Measurements from ENCODE around the gene ACTN3.

ACTN3 gene

DNA sequence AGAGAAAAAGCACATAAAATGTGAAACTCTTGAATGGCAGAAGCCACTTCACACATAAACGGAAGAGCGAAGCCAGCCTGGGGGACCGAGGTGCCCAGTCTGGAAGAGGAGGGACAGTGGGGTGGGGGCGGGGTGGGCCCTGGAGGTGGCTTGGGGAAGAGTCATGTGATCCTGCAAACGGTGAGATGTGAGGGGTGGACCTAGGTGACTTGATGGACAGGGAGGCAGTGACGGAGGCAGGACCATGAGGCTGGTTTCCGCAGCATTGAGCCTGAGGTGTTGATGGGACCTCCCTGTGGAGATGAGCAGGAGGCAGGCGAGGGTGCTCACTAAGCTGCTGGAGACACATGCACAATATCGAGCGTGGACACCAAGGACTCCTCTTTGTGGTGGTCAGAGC lies 17.6 kb upstream of the ACTN3 start:
- TF ChIP-seq TAF1 (IDR thresholded peaks at IDR 0.05; ENCODE audit: borderline replicate concordance, insufficient read depth, low read length), result no peak
- no peak for TF ChIP-seq POLR2AphosphoS5 (IDR thresholded peaks at IDR 0.05; ENCODE audit: low read depth, low read length)
- no peak for TF ChIP-seq SIN3A (IDR thresholded peaks at IDR 0.05; ENCODE audit: borderline replicate concordance, insufficient read depth, low read length)
- TF ChIP-seq, protein P1, sequence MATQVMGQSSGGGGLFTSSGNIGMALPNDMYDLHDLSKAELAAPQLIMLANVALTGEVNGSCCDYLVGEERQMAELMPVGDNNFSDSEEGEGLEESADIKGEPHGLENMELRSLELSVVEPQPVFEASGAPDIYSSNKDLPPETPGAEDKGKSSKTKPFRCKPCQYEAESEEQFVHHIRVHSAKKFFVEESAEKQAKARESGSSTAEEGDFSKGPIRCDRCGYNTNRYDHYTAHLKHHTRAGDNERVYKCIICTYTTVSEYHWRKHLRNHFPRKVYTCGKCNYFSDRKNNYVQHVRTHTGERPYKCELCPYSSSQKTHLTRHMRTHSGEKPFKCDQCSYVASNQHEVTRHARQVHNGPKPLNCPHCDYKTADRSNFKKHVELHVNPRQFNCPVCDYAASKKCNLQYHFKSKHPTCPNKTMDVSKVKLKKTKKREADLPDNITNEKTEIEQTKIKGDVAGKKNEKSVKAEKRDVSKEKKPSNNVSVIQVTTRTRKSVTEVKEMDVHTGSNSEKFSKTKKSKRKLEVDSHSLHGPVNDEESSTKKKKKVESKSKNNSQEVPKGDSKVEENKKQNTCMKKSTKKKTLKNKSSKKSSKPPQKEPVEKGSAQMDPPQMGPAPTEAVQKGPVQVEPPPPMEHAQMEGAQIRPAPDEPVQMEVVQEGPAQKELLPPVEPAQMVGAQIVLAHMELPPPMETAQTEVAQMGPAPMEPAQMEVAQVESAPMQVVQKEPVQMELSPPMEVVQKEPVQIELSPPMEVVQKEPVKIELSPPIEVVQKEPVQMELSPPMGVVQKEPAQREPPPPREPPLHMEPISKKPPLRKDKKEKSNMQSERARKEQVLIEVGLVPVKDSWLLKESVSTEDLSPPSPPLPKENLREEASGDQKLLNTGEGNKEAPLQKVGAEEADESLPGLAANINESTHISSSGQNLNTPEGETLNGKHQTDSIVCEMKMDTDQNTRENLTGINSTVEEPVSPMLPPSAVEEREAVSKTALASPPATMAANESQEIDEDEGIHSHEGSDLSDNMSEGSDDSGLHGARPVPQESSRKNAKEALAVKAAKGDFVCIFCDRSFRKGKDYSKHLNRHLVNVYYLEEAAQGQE (IDR thresholded peaks at IDR 0.05; ENCODE audit: insufficient read depth in 1 of 2, low read depth in 2 of 2, low read length in 2 of 2), result no peak
- no peak for TF ChIP-seq FOXP2 (optimal IDR thresholded peaks at IDR 0.05; ENCODE audit: borderline replicate concordance, extremely low read depth, extremely low read length, insufficient read depth)

DNA sequence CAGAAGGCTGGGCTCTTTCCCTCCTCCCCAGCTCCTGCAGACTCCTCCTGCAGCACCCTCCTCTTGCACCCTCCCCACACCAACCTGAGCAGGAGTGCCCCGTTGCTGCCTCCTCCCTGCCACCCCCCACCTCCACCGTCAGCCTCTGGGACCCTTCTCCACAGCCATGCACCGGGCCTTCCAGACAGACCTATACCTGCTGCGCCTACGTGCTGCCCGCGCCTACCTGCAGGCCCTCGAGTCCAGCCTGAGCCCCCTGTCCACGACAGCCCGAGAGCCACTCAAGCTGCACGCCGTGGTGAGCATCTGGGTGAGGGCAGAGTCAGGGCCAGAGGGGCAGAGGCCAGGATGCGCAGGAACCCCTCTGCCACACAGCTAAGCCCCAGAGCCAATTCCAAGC lies 17.0 kb upstream of the ACTN3 start:
- TF ChIP-seq FOXP2 (optimal IDR thresholded peaks at IDR 0.05; ENCODE audit: borderline replicate concordance, extremely low read depth, extremely low read length, insufficient read depth) (no peak), SIN3A (IDR thresholded peaks at IDR 0.05; ENCODE audit: borderline replicate concordance, insufficient read depth, low read length) (no peak), POLR2AphosphoS5 (IDR thresholded peaks at IDR 0.05; ENCODE audit: low read depth, low read length) (no peak), TAF1 (IDR thresholded peaks at IDR 0.05; ENCODE audit: borderline replicate concordance, insufficient read depth, low read length) (no peak)
- TF ChIP-seq, protein P1 (IDR thresholded peaks at IDR 0.05; ENCODE audit: insufficient read depth in 1 of 2, low read depth in 2 of 2, low read length in 2 of 2), result no peak

DNA sequence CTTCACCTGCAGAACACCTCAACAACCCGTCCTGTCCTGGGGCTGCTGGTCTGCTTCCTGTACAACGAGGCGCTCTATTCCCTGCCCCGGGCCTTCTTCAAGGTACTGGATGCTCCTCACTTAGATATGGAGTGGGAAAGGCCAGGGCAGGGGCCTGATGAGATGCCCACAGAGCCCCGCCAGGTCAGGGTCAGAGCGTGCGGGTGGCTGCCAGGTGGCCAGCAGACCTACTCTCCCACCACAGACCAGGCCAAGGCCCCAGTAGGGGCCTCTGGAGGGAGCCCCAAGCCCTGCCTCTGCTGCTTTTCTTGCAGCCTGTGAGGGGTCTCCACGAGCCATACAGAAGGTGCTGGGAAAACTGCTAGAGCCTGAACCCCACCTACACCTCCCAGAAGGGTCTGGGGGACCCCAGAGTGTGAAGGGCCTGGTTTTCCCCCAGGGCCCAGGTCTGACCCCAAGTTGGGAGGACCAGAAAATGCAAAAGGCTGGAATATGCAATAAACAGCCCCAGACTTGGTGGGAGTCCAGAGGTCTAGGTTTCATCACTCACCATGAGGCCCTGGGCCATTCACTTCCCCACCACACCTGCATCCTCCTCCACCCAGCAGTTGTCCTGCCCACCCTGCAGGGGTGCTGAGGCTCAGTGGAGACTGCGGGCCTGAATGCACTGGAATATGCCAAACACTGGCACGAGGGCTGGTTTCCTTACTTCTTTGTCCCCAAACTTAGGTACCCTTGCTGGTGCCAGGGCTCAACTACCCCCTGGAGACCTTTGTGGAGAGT lies 15.6 kb upstream of the ACTN3 start:
- no peak for TF ChIP-seq FOXP2 (optimal IDR thresholded peaks at IDR 0.05; ENCODE audit: borderline replicate concordance, extremely low read depth, extremely low read length, insufficient read depth)
- TF ChIP-seq, protein P1 (IDR thresholded peaks at IDR 0.05; ENCODE audit: insufficient read depth in 1 of 2, low read depth in 2 of 2, low read length in 2 of 2), result no peak
- TF ChIP-seq SIN3A (IDR thresholded peaks at IDR 0.05; ENCODE audit: borderline replicate concordance, insufficient read depth, low read length), result no peak
- TF ChIP-seq POLR2AphosphoS5 (IDR thresholded peaks at IDR 0.05; ENCODE audit: low read depth, low read length), result no peak
- no peak for TF ChIP-seq TAF1 (IDR thresholded peaks at IDR 0.05; ENCODE audit: borderline replicate concordance, insufficient read depth, low read length)

DNA sequence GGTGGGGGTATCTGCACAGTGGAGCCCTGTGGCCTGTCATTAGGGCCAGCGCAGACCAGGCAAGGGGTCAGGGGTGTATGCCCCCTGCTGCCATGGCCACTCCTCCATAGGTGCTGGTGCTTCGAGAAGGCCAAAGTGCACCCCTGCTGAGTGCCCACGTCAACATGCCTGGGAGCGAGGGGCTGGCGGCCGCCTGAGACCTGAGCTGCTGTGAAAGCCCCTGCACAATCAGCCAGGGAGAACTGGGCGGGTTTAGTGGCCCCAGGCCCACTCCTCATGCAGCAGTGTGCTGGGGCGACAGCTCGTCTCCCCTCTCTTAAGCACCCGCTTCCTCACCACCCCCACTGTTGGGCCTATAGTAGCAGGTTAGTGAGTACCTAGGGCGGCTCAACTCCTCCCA lies 14.9 kb upstream of the ACTN3 start:
- TF ChIP-seq TAF1 (IDR thresholded peaks at IDR 0.05; ENCODE audit: borderline replicate concordance, insufficient read depth, low read length) (no peak), SIN3A (IDR thresholded peaks at IDR 0.05; ENCODE audit: borderline replicate concordance, insufficient read depth, low read length) (no peak), POLR2AphosphoS5 (IDR thresholded peaks at IDR 0.05; ENCODE audit: low read depth, low read length) (no peak), FOXP2 (optimal IDR thresholded peaks at IDR 0.05; ENCODE audit: borderline replicate concordance, extremely low read depth, extremely low read length, insufficient read depth) (no peak)
- TF ChIP-seq, protein P1 (IDR thresholded peaks at IDR 0.05; ENCODE audit: insufficient read depth in 1 of 2, low read depth in 2 of 2, low read length in 2 of 2), result no peak

Measured in PFSK-1 (cell line).